ENCODE data around the gene TNP2.

DNA sequence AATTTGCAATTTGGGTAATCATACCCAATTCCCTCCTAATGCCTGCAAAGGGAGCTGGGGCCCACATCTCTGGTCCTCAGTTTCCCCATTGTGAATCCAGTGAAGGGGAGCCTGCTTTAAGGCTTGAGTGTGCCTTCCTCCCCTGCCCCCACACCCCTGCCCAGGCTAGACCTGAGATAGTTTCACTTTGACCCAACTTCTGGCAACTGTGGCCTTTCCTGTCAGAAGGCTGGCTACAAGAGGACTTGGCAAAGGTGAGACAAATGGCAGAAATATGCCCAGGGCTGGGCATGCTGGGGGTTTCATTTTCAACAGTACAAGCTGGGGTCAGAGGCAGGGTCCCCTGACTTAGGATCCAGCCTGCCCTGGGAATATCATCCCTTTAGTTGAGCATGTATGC is 23.1 kb downstream of the TNP2 start:
- TF ChIP-seq ZNF331 (CRISPR knock-in tag; IDR thresholded peaks at IDR 0.05; ENCODE audit: low read depth) (no peak), POLR2AphosphoS5 (IDR thresholded peaks at IDR 0.05; ENCODE audit: low read depth) (no peak), CTCF (conservative IDR thresholded peaks at IDR 0.05; ENCODE audit: low read depth in 2 of 2) (no peak), REST (IDR thresholded peaks at IDR 0.05; ENCODE audit: unreplicated experiment) (no peak), EZH2phosphoT487 (IDR thresholded peaks at IDR 0.05; ENCODE audit: unreplicated experiment) (no peak), EZH2 (IDR thresholded peaks at IDR 0.05; ENCODE audit: low read depth, unreplicated experiment) (no peak), ZNF462 (CRISPR knock-in tag; IDR thresholded peaks at IDR 0.05) (no peak)
